GM10248 (cell line): ENCODE results near the gene ADNP.

Experiments
- CTCF ChIA-PET: fragments of 300-600 bp; sonication (Branson Sonifier 250); formaldehyde crosslinking; extraction: SDS; loops from one replicate; lab custom pipeline; 2021; ENCODE audit warnings: antibody characterized with exemption; lab: Yijun Ruan, JAX
- POLR2A ChIA-PET: fragments of 350-650 bp; sonication (Branson Sonifier 250); formaldehyde crosslinking; extraction: SDS; loops from one replicate; lab custom pipeline; 2020; ENCODE audit warnings: antibody characterized with exemption; lab: Yijun Ruan, JAX
- DNase-seq: peaks from one replicate; pipeline ENCODE4 v3.0.0; 2012; ENCODE audit errors: extremely low spot score
- TF ChIP-seq, protein P1 (sequence below): IDR thresholded peaks from 2 replicates; pipeline ENCODE4 v1.5.1; 2012; ENCODE audit warnings: mild to moderate bottlenecking, low read depth; ENCODE audit errors: extremely low read depth, missing control alignments, control extremely low read depth

ADNP gene

DNA sequence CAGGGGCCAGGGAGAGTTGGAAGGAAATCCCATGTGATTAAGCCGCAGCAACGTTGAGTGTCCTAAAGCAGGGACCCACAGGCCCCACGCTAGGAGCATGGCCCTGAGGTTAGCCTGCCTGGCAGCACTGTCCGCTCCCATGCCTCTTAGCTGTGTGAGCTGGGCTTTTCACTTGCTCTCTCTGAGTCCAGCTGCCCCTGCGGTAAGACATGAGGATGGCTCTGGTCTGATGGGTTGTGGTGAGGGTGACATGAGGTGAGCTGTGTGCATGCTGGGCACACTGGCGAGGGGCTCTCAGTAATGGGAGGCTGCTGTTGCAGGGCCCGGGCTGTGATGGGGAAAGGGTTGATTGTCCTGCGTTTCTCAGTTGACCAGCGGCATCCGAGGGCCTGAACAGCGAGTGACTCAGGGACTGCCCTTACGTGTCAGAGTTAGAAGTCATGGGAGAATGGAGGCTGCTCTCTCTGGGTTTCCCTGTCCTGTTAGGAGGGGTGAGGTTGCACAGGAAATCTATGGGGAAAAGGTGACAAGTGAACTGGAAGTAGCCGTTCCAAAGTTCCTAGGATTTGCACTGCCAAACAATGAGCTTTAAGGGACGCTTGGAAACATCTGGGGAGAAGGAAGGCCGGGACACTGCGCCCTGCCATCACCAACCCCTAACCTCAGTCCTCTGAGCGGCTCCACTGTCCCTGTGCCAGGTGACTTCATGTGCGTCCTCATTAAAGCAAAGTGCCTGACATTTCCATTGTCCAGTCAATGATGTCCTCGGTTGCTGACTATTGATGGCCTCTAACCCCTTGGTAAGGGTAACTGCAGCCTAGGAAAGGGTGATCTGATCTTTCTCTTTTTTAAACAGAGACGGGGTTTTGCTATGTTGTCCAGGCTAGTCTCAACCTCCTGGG, 51.3 kb downstream of the ADNP start:
- TF ChIP-seq, protein P1, sequence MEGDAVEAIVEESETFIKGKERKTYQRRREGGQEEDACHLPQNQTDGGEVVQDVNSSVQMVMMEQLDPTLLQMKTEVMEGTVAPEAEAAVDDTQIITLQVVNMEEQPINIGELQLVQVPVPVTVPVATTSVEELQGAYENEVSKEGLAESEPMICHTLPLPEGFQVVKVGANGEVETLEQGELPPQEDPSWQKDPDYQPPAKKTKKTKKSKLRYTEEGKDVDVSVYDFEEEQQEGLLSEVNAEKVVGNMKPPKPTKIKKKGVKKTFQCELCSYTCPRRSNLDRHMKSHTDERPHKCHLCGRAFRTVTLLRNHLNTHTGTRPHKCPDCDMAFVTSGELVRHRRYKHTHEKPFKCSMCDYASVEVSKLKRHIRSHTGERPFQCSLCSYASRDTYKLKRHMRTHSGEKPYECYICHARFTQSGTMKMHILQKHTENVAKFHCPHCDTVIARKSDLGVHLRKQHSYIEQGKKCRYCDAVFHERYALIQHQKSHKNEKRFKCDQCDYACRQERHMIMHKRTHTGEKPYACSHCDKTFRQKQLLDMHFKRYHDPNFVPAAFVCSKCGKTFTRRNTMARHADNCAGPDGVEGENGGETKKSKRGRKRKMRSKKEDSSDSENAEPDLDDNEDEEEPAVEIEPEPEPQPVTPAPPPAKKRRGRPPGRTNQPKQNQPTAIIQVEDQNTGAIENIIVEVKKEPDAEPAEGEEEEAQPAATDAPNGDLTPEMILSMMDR: no peak
- POLR2A ChIA-PET: interaction anchor here (1.0 kb wide), 1 partner anchor 13 kb away, joined by 3 read pairs; no protein-coding TSS in a partner anchor
- DNase-seq: no peak
- CTCF ChIA-PET: interaction anchor here (0.9 to 1.0 kb wide), 2 partner anchors 10 to 89 kb away, joined by 3 read pairs; no protein-coding TSS in a partner anchor

DNA sequence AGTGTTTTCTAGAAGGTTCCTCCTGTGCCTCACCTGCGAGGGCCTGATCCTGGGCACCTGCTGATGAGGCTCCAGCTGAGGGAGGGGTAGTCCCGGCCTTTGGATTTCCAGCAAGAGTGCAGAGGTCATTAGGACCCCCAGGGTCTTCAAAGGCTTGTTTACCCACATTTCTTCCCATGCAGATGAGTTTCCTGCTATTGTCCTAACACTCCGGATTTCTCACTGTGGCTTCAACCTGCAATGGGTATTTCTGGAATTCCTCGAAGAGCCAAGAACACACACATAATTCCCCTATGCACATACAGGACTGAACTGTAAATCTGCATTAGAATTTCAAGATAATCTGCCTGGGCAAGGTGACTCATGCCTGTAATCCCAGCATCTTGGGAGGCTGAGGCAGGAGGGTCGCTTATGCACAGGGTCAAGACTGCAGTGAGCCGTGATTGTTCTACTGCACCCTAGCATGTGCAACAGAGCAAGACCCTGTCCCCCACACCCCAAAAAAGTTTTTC, 53.9 kb downstream of the ADNP start:
- ChIA-PET POLR2A (no interaction called here), CTCF (no interaction called here)
- no peak for DNase-seq
- TF ChIP-seq, protein P1: no peak

DNA sequence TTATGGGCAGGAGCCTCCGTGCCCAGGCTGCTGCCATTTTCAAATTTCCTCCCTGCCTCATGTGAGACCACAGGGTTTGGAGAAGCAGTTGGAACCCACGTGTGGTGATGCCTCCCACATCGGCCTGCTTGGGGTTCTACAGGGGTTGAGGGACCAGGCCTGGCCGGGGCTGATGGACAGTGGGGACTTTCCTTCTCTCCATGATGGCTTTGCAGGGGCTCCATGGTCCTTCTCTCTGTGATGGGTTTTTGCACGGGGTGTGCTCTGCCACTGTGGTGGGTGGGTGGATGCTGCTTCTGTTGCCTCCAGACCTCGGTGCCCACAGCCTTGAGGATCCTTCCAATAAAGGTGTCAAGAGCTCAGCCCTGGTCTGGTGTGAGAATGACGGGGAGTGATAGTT, 54.4 kb downstream of the ADNP start:
- ChIA-PET CTCF (interaction anchor here (1.2 to 1.3 kb wide), 2 partner anchors 82 to 86 kb away, joined by 3 read pairs; partner anchors contain the start of gene BCAS4), POLR2A (no interaction called here)
- no peak for DNase-seq
- TF ChIP-seq, protein P1: no peak

DNA sequence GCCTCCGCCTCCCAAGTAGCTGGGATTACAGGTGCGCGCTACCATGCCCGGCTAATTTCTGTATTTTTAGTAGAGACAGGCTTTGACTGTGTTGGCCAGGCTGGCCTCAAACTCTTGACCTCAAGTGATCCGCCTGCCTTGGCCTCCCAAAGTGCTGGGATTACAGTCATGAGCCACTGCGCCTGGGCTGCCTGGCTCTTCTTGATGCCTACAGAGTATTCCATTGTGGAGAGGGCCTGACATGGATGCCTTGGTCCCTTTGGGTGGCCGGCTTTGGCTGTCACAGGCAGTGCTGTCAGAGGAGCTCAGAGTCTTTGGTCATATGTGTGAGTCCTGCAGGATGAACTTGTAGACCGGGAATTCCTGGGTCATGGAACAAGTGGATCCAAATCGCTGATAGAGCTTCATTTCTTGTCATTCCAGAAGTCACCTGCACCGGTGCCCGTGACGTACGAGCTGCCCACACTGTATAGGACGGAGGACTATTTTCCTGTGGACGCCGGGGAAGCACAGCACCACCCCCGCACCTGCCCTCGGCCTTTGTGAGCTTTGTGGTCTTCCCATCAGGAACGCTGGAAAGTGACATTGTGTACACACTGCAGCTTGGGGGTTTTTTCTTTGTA, 55.1 kb downstream of the ADNP start:
- ChIA-PET CTCF (interaction anchor here (1.2 to 1.3 kb wide), 2 partner anchors 82 to 86 kb away, joined by 3 read pairs; partner anchors contain the start of gene BCAS4), POLR2A (no interaction called here)
- TF ChIP-seq, protein P1: no peak
- no peak for DNase-seq

DNA sequence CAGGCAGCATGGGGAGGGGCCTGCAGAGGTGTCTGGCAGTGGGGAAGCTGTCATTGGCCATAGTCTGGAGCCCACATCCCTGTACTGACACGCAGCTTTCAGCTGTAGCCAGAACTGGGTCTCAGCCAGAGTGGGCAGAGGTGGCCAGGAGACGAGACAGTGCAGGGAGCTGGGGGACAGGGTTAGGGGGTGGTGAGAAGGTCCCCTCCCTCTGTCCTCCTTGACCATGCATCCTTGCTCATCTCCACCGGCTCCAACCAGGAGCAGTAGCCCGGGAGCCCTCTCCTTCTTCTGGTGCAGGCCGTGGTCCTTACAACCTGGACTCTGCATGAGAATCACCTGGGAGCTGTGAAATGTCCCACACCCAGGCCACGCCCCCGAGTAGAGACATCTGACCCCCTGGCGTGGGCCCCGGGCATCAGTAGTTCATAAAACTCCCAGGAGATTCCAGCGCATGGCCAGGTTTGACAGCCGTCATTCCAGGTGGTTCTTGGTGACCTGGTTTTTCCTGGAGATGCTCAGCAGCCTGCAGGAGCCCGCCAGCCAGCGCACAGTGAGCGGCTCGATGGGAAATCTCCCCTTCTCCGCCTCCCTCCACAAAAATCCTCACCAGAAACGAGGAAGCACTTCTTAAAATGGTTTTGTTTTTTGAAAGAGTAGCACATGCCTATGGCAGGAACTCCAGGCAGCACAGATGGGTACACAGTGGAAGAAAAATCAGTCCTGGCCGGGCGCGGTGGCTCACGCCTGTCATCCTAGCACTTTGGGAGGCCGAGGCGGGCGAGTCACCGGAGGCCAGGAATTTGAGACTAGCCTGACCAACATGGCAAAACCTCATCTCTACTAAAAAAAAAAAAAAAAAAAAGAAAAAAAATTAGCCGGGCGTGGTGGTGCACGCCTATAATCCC, 56.2 kb downstream of the ADNP start:
- POLR2A ChIA-PET: no interaction called here
- TF ChIP-seq, protein P1: no peak
- DNase-seq: no peak
- CTCF ChIA-PET: interaction anchor here (1.3 kb wide), 1 partner anchor 80 kb away, joined by 3 read pairs; the partner anchor contains the start of gene BCAS4

DNA sequence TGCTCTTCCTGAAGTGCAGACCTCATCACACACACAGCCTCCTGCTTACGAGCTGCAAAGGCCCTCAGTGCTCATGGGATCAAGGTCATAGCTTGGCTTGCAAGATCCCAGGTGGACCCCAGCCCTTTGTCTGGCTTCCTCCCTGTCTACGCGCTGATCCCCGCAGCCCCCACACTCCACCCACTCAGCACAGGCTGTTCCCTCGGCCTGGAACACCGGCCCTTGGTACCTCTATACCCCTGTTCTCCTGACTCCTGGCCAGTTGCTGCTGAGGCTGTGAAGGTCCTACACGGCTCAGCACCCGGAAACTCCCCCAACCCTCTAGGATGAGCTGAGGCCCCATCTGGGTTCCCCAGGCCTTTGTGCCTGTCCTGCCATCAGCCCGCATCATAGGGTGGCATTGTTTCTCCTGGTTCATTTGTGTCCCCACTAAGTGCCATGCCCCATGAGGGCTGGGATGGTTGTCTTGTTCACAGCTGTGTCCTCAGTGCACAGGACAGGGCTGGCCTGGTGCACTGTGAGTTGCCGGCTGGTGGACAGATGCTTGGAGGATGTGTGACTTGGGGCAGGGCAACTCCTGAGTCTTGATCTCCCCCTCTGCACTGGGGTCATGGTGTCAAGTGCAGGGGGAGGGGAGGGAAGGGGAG, 57.0 kb downstream of the ADNP start:
- TF ChIP-seq, protein P1: no peak
- ChIA-PET POLR2A (no interaction called here), CTCF (no interaction called here)
- DNase-seq: no peak
